ENCODE results near the gene PSMA6.
"Not testable (repeated sequence)": the region's sequence is repeated elsewhere in the genome, so short reads cannot be mapped to it uniquely, and the experiment has no call there.

The PSMA6 gene

DNA sequence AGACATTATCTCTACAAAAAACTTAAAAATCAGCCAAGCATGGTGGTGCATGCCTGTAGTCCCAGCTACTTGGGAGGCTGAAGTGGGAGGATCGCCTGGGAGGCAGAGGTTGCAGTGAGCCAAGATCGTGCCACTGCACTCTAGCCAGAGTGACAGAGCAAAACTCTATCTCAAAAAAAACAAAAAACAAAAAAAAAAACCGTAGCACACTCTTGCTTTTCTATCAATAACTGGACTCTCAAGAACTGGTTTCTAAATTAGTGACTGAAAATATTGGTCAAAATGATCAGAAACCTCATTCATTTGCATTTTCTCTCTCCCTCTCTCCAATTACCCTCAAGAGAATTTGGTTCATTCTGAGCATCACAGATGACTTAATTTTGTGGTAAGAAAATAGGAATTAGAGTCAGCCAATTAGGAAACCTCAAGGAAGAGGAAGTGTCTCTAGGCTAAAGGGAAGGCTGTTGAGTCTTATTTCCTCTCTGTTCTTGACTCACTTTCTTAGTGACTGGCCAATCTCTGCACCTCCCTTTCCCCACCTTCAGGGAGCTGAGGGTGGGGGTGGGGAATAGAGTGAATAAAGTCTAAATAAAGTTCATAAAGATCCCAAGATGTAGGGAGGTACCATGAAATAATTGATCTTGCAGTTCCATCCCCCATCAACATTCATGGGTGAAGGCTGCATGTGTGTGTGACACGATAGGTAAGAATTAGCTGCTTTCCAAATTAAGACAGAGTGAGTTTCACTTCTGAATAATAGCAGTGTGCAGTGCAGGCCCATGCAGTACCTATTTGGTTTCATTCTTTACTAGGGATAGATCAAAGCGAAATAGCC lies 6.8 kb upstream of the PSMA6 start:
- DNase-seq = no peak

DNA sequence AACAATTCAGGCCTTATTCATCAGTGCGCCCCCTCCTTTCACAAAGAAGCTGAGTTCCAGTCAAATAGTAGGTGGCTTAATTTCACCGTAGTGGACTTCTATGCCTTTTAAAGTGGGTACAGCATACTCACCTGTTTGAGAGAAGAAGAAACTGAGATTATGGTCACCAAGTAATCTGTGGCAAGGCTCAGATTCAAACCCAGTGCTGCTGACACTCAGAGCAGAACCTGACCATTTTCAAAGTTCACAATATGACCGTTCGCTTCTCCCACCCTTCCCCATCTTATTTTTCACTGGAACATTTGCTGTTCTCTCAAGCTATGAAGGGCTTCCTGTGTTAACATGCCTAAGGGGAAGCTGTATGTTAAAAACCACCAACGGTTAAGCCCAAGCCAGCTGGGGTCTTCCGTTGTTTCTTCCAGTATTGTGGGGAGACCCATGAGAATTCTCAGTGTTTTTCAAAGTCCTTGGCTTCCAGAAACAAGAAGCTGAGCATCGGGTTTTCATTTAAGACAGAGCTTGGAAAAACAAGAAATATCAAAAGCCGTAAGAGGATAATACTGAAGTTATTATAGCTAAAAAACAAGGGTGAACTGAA lies 6.1 kb upstream of the PSMA6 start:
- DNase-seq = no peak

DNA sequence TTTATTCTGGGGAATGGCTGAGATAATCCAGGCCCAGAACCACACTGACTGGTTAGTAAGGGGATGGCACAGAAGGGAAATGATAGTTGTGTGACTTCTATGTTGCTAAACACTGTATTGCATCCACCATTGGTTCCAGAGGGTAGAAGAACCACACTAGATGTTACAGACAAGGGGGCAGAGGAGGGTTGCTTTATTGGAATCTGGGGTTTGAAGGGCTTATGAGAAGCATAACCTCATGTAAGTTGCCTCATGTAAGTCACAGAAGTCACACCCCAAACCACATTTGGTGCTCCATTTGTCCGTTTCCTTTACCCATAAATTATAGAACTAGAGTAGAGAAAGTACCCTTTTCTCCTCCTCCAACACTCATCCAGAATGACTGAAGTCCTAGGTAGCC lies 5.5 kb upstream of the PSMA6 start:
- no peak for DNase-seq

DNA sequence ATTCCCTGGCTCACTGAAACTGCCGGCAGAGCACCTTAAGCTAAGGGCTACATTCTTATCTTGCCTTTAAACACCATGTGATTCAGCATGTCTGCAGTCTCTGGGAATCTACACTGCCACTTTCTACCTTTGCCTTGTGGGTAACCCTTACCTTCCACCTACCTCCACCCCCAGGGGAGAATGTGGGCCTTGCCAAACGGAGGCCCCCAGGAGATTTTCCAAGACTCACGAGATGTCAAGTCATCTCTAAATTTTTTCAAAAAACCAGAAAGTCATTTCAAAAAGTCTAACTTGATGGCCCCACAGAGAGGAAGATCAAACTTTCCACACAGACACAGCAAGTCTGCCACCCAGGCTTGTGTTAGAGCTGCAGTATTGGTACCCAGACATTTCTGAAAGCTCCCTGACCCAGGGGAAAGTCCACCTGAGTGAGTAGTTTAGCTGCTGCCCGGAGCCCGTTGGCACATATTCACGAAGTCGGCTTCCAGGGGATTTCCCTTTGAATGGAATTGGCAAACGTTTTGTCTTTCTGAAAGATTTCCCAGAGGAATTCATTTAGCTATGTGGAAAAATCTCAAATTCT lies 4.7 kb upstream of the PSMA6 start:
- DNase-seq = no peak

DNA sequence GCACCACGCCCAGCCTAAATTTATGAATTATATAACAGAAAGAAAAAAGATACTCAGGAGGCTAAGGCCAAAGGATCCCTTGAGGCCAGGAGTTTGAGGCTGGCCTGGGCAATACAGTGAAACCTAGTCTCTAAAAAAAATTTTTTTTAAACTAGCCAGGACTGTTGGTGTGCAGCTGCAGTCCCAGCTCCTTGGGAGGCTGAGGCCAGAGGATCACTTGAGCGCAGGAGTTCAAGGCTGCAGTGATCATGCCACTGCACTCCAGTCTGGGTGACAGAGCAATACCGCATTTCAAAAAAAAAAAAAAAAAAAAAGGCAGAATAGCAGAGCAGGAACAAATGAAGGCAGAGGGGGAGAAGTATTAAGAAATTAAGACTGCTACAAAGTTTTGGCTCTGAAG lies 2.6 kb upstream of the PSMA6 start:
- no peak for DNase-seq

DNA sequence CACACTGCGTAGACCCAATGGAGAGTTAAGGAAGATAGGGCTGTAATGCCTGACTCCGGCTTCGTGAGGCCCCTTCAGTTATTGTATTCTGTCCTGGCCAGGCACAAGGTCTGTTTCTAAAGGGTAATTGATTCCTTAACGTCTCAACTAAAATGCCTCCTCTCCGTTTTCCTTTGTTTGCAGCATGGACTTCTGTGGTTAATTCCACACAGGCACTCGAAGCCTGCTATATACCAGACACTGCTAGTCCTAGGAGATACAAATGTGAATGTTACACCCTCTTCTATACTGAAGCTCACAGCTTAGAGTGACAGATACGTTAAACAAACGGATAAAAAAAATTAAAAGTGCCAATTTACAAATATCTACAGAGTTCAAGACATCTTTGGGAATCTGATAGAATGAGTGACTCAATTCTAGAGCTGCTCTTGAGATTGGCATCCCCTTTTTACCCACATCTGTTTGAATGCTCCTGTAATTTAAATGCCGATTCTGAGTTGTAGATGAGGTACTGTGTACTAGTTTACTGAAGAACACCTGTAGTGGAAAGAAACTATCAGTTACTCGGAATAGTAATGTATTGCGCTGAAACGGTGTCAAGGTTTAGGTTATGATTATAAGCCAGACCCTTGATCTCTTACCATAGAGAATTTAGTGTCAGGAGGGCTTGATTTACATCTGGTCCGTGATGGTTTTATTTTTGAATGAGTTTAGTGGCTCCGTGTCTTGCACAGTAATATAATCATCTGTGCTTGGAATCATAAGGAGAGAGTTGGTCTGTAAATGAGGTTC lies 784 bp downstream of the PSMA6 start:
- DNase-seq = no peak

DNA sequence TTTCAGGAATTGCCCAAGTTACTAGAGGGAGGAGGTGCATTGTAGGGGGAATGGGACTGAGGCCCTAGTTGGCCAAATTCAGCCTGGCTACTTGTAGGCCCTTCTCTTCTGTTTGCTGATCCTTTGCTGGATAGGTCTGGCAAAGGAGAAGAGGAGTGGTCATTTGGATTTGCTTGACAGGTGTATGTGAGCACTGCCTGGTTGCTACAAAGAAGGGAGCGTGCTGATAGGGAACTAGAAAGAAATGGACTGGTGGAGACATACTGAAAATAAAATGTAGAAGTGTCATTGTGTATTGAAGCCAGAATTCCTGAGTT lies 3.6 kb downstream of the PSMA6 start:
- DNase-seq = no peak

DNA sequence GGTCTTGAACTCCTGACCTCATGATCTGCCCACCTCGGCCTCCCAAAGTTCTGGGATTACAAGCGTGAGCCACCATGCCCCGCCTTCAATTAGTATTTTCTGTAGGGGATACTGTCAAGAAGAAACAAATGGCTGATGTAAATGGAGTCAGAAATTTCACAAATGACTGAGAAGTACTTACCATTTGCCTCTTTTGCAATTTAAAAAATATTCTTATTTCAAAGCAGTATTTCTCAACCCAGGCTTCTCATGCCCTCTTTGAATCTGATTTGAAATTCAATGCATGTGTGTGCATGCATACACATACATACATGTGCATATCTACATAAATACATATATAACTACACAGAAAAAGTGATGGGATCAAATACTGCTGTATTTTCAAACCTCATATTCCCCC lies 4.4 kb downstream of the PSMA6 start:
- DNase-seq = no peak

DNA sequence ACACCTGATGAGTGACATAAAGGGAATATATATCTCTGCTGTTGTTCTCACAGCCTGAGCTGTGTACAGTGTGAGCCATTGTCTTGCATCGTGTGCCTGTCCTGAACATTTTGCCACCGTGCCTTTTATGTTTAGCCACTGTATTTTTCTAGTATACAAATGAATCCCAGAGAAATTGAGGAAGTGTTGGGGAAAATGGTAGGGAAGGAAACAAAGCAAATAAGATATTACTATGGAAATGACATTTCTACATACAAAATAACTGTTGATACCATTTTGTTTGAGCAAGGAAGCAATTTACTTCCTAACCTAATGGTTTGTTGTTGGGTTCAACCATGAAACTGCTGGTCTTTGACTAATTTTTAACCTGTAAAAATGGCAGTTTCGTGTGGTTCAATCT lies 5.5 kb downstream of the PSMA6 start:
- DNase-seq = no peak

DNA sequence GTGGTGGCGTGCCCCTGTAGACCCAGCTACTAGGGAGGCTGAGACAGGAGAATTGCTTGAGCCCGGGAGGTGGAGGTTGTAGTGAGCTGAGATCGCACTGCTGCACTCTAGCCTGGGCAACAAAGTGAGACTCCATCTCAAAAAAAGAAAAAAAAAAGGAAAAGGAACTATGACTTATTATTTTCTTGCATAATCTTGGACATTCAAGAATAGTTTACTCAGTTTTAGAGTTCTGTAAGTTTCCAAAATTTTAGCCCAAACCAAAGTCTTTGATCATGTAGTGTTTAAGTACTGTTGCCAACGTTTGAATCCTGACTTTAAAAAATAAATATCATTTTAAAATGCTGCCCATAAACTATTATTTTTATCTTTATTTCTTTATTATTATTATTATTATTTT lies 6.2 kb downstream of the PSMA6 start:
- DNase-seq = no peak

DNA sequence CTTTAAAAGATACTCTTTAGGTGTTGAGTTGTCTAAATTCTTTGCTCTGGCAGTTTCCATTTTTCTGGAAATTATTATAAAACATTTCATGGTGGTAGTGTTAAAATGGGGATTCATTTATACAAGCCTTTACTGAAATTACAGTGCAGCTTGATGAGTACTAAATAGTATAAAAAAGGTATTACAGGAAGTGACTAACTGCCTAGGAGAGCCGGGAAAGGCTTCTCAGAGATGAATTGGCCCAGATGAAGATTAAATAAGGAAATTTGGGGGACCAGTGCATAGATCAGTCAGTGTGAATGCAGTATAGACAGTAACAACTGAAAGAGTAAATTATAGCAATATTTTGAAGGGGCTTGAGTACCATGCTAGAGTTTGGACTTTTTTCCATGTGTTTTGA lies 7.5 kb downstream of the PSMA6 start:
- DNase-seq = no peak

DNA sequence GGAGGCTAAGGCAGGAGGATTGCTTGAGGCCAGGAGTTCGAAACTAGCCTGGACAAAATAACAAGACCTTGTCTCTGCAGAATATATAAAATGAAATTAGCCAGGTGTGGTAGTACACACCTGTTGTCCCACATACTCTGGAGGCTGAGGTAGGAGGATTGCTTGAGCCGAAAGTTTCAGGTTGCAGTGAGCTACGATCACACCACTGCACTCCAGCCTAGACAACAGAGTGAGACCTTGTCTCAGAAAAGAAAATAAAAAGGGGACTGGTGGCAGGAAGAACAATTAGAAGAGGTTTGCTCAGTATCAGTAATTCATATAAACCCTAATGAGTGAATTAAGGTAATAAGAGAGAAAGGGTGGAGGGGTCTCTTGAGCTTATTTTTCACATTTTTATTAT lies 8.0 kb downstream of the PSMA6 start:
- DNase-seq = no peak

DNA sequence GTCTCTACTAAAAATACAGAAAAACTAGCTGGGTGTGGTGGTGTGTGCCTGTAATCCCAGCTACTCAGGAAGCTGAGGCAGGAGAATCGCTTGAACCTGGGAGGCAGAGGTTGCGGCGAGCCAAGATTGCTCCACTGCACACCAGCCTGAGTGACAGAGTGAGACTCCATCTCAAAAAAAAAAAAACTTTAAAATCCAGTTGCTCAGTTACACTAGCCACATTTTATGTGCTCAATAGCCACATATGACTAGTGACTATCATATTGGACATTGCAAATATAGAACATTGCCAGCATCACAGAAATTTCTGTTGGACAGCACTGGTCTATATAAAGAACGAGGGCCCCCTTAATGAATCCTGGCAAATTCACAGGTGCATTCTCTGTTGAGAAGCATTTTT lies 9.2 kb downstream of the PSMA6 start:
- DNase-seq = not testable (repeated sequence)

DNA sequence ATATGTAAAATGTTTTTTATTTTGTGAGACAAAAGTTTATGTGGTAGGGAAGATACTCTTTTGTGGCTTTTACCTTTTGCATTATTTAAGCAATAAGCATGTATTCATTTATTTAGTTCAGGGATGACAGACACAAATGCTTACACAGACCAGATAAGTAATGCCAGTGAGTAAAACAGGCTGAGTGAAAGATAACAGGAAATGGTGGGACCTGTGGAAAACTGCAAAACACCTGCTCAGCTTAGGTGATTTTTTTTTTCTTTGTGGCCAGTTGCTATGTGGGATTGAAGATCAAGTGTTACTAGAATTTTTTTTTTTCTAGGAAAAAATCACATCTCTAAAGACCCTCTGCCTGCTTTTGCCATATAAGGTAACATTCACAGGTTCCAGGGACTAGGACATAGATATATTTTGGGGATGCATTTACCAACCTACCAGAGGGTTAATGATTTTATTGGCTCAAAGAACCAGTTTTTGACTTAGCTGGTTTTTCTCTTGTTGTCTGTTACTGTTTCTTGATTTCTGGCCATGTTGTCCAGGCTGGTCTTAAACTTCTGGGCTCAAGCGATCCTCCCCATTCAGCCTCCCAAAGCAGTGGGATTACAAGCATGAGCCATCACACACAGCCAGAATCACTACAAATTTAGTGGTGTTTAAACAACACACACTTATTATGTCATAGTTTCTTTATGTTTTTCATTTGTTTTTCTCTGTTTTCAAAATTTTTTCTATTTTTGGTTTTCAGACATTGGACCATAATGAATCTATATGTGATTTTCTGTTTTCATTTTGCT lies 9.8 kb downstream of the PSMA6 start:
- DNase-seq = no peak

DNA sequence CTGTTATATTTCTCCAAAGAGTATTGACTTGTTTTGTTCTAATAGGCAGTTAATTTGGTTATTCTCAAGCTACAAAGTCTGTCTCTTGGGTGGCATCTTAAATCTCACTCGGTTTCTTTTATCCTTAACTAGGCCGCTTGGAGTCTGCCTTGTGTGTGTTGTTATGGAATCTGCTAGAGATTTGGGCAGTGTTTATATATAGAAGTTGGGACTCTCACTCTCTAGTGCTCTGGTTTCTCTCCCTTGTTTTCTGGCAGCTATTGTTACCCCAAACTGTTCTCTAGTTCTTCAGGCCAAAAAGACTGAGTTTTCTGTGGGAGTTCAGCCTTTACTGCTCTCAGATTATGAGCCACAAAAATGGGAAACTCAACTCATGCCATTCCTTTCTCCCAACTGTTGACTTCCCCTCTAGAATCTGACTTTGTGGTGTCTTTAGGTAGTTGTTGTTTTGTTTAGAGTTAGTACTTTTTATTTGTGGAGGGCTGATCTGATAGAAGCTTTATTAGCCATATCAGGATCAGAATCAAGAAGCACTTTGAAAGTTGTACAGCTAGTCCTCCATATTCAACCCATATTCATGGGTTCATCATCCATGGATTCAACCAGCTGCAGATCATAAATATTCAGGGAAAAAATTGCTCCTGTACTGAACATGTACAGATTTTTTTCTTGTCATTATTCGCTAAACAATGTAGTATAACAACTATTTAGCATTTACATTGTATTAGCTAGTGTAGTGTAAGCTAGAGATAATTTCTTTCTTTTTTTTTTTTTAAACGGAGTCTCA lies 11.2 kb downstream of the PSMA6 start:
- no peak for DNase-seq

DNA sequence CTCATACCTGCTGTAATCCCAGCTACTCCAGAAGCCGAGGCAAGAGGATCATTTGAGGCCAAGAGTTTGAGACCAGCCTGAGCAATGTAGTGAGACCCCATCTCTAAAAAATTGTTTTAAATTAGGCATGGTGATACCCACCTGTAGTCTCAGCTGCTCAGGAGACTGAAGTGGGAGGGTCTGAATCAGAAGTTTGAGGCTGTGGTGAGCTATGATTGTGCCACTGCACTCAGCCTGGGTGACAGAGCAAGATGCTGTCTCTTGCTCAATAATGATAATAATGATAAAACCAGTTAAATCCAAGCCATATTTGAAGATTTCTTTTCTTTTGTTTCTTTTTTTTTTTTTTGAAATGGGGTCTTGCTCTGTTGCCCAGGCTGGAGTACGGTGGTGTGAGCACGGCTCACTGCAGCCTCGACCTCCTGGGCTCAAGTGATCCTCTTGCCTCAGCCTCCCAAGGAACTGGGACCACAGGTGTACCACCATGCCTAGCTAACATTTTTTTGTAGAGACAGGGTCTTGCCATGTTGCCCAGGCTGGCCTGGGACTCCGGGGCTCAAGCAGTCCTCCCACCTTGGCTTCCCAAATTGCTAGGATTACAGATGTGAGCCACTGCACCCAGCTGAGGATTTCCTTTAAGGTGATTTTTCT lies 12.8 kb downstream of the PSMA6 start:
- no peak for DNase-seq

DNA sequence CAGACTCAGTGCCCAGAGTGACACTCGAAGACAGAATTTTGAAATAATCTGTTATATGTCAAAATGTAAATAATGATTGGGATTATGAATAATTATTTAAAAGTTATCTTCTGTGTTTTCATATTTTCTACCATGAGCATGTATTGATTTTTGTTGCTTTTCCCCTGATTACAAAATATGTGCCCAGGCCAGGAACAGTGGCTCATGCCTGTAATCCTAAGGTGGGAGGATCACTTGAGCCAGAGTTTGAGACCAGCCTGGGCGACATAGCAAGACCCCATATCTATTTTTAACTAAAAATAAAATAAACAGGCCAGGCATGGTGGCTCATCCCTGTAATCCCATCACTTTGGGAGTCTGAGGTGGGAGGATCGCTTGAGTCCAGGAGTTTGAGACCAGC lies 13.5 kb downstream of the PSMA6 start:
- DNase-seq = no peak

DNA sequence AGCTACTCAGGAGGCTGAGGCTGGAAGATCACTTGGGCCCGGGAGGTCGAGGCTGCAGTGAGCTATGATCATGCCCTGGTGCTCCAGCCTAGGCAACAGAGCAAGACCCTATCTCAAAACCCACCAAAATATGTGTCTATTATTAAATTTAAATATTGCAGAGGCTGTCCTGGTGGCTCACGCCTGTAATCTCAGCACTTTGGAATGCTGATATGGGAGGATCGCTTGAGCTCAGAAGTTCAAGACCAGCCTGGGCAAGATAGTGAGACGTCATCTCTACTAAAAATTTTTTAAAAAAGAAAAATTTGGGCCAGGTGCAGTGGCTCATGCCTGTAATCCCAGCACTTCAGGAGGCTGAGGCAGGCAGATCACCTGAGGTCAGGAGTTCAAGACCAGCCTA lies 13.9 kb downstream of the PSMA6 start:
- no peak for DNase-seq

DNA sequence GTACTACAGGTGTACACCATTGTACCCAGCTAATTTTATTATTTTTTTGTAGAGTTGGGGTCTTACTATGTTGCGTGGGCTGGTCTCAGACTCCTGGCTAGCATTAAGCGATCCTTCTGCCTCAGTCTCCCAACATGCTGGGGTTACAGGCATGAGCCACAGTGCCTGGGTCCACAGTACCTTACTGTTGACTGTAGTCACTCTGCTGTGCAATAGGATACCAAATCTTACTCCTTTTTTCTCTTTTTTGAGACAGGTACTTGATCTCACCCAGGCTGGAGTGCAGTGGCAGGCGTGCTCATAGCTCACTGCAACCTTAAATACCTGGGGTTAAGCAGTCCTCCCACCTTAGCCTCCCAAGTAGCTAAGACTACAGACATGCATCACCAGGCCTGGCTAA lies 25.6 kb downstream of the PSMA6 start:
- no peak for DNase-seq

DNA sequence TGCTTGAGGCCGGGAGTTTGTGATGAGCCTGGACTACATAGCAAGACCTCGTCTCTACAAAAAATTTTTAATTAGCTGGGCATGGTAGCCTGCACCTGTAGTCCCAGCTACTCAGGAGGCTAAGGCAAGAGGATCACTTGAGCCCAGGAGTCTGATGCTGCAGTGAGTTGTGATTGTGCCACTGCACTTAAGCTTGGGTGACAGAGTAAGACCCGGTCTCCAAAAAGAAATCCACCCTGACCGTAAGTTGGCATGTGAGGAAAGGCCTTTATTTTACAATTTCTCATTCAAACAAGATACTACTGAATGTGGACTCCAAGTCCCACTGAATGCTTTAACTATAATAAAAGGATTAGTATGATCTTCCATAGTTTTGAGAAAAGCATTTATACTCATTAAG lies 27.3 kb downstream of the PSMA6 start:
- DNase-seq = no peak

DNA sequence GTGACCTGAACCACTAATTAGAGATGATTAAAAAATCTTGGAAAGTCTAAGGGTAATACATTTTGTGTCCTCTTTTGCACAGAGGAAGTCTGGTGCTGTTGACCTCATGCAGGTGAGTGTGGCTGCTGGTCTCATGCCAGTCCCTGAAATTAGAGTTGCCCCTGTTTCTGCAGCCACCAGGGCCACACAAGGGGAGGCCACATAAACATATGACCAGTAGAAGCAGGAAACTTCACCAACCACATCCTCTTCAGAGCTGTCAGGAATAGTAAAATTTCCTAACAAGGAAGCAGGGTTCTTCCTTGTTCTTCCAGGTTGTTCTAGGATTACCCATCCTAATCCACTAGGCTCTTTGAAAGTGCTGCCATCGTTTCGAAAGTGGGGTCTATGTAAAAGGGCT lies 28.3 kb downstream of the PSMA6 start:
- no peak for DNase-seq

DNA sequence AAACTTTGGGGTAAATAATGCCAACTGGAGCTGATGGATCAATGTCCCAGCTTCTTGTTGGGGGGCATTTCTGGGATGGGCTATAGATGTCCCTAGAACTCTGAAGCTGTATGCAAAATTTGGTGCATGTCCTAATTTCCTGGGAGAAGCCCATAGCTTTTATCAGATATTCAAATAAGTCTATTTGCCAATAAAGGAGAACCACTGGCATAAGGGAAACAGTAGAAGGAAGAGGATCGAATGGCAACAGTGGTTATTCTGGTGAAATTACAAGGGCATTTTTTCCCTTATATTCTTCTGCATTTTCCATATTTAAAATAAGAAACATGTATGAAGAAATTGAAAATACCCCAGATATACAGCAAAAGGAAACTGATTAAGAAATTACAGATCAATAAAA lies 34.2 kb downstream of the PSMA6 start:
- no peak for DNase-seq

Measured in NCI-H187 treated with DMSO at 0.1 percent for 48 hours (cell line).